Measurements from ENCODE around the gene RNF157. TPM values are rescaled to one million over a fixed set of nuclear protein-coding genes. Genes with fewer than 3 reads are reported as not detected.

RNF157 gene
- total and polyA plus RNA-seq, 9 of the 15 experiments (the other 6 are each of a cell fraction or from before 2014, with no cell fraction given), result 8.1 to 31.7 (median 20.8) TPM

DNA sequence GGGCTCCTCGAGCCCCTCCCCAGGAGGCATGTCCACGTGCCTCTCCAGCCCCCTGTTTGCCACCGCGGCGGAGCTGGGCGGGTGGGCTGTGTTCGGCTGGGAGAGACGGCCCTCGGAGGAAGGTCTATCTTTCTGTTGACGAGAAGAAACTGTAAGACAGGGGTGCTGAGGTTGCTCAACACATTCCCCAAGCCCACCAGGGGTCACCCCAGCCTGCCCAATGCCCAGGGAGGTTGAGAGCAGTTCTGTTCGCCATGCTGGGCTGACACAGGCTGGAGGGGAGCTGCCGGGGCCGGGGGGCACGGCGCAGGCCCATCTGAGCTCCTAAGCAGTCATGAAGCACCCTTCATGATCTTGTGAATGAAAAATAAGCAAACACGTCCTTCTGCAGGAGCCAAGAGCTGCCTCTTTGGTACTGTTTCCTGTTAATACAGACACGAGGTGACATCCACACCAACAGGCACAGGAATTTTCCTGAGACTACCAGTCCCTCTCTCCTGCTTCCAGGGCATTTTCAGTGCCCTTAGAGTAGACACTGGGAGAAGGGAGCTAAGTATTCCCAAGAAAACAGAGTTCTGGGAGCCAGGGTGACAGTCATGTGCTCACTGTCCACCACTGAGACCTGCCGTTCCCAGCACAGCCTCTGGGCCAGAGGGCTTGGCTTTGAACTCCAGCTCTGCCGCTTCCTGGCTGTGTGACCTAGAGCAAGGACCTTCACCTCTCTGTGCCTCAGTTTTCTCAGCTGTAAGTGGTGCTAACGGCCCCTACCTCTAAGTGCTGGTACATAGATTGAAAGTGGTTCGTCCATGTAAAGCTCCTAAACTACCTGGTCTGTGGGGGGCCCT, 34.0 kb upstream of the RNF157 start (continued):
- peak; percentile 37; the same call in 1 of the 2 replicates for TF ChIP-seq CEBPG (CRISPR knock-in tag; IDR thresholded peaks at IDR 0.05)
- no peak for TF ChIP-seq CEBPG (tag; conservative IDR thresholded peaks at IDR 0.05 in 1 of 2, IDR thresholded peaks at IDR 0.05 in 1 of 2)
- no peak for TF ChIP-seq SMAD3 (CRISPR knock-in tag; conservative IDR thresholded peaks at IDR 0.05)

DNA sequence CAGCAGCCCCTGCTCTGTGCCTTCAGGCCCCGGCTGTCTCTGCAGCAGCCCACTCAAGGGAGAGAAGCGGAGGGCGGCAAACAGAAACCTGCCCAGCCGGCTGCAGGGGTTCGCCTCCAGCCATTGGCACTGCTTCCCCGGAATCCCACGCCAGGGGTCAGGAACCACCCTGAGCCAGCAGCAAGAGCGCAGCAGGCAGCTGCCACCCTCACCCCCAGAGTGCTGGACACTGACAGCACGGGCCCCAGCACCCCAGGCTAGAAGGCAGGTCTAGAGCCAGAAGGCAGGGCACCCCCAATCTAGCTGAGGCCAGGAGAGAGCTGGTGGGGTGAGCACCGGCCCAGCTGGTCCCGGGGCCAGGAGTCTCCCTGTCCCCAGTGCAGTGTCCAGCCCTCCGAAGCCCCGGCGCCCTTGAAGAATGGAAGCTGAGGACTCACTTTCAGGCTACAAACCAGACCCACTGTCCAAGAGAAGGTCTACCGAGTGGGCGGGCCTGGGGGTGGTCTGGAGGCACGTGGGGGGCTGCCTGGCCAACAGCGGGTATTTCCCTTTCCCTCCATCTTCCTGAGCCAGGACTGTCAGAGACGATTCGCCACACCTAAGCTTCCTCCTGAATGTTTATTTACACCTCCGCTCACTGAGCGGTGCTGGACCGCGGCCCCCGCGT, 33.3 kb upstream of the RNF157 start:
- H3K9ac ChIP-seq (ENCODE audit: insufficient read depth in 1 of 2, low read depth in 2 of 2, low read length in 2 of 2), result peak overlapping the region in 1 of 2 experiments; percentile 6; a peak in 2 of 4 replicates
- no peaks in the 10 kb centered on the region for H3K9me3 ChIP-seq (replicated peaks; ENCODE audit: control insufficient read depth, insufficient read depth, low read depth, low read length)
- BruUV-seq (replicated peaks), result no TSS peak
- peaks cover 27% of the 10 kb centered on the region for H3K36me3 ChIP-seq (ENCODE audit: control insufficient read depth, insufficient read depth, low read length)
- no peak overlapping the region for H3K4me2 ChIP-seq (ENCODE audit: insufficient read depth, low read length)
- H3K79me2 ChIP-seq (ENCODE audit: control insufficient read depth, insufficient read depth, low read length), result peaks cover 23% of the 10 kb centered on the region
- no peak for FAIRE-seq
- peaks cover 27 to 95% of the 10 kb centered on the region in 2 experiments for H3K4me1 ChIP-seq (replicated peaks in 1 of 2; ENCODE audit: control insufficient read depth in 2 of 2, insufficient read depth in 2 of 2, low read length in 2 of 2)
- ChIA-PET CTCF (ENCODE audit: low intra/inter-chr PET ratio) (no interaction called here), POLR2A (interaction anchor here (0.5 to 10.6 kb wide), 28 partner anchors 8 to 419 kb away, joined by 3 to 227 read pairs (median 4); partner anchors contain the start of genes RNF157, UBALD2 and WBP2)
- no peak overlapping the region for H2AFZ ChIP-seq (ENCODE audit: low read depth, low read length)
- no peaks in the 10 kb centered on the region for H3K9me1 ChIP-seq (ENCODE audit: control insufficient read depth, insufficient read depth, low read length)
- H3K4me3 ChIP-seq, result no peak overlapping the region
- no peak for ATAC-seq
- H3K27ac ChIP-seq (ENCODE audit: extremely low read depth, low read depth, low read length), result no peak overlapping the region
- no peaks in the 10 kb centered on the region for H3K27me3 ChIP-seq (ENCODE audit: control insufficient read depth in 2 of 2, insufficient read depth in 2 of 2, low read length in 2 of 2)
- in situ Hi-C loops (cut with MboI), result no loop called here
- DNase-seq (ENCODE audit: extremely low read depth in 1 of 4, low spot score in 3 of 4), result no peak
- H4K20me1 ChIP-seq (replicated peaks; ENCODE audit: control insufficient read depth, insufficient read depth, low read length), result no peaks in the 10 kb centered on the region
- intact Hi-C loops (cut with micrococcal nuclease), result no loop called here
- WGBS (ENCODE audit: insufficient coverage, low coverage, missing lambda C conversion rate), result 82% methylated on average over 18 of the region's 26 CpGs
- TF ChIP-seq POLR2AphosphoS5 (IDR thresholded peaks at IDR 0.05; ENCODE audit: control insufficient read depth, insufficient read depth, low read depth, low read length), result no peak
- TF ChIP-seq, protein P1, sequence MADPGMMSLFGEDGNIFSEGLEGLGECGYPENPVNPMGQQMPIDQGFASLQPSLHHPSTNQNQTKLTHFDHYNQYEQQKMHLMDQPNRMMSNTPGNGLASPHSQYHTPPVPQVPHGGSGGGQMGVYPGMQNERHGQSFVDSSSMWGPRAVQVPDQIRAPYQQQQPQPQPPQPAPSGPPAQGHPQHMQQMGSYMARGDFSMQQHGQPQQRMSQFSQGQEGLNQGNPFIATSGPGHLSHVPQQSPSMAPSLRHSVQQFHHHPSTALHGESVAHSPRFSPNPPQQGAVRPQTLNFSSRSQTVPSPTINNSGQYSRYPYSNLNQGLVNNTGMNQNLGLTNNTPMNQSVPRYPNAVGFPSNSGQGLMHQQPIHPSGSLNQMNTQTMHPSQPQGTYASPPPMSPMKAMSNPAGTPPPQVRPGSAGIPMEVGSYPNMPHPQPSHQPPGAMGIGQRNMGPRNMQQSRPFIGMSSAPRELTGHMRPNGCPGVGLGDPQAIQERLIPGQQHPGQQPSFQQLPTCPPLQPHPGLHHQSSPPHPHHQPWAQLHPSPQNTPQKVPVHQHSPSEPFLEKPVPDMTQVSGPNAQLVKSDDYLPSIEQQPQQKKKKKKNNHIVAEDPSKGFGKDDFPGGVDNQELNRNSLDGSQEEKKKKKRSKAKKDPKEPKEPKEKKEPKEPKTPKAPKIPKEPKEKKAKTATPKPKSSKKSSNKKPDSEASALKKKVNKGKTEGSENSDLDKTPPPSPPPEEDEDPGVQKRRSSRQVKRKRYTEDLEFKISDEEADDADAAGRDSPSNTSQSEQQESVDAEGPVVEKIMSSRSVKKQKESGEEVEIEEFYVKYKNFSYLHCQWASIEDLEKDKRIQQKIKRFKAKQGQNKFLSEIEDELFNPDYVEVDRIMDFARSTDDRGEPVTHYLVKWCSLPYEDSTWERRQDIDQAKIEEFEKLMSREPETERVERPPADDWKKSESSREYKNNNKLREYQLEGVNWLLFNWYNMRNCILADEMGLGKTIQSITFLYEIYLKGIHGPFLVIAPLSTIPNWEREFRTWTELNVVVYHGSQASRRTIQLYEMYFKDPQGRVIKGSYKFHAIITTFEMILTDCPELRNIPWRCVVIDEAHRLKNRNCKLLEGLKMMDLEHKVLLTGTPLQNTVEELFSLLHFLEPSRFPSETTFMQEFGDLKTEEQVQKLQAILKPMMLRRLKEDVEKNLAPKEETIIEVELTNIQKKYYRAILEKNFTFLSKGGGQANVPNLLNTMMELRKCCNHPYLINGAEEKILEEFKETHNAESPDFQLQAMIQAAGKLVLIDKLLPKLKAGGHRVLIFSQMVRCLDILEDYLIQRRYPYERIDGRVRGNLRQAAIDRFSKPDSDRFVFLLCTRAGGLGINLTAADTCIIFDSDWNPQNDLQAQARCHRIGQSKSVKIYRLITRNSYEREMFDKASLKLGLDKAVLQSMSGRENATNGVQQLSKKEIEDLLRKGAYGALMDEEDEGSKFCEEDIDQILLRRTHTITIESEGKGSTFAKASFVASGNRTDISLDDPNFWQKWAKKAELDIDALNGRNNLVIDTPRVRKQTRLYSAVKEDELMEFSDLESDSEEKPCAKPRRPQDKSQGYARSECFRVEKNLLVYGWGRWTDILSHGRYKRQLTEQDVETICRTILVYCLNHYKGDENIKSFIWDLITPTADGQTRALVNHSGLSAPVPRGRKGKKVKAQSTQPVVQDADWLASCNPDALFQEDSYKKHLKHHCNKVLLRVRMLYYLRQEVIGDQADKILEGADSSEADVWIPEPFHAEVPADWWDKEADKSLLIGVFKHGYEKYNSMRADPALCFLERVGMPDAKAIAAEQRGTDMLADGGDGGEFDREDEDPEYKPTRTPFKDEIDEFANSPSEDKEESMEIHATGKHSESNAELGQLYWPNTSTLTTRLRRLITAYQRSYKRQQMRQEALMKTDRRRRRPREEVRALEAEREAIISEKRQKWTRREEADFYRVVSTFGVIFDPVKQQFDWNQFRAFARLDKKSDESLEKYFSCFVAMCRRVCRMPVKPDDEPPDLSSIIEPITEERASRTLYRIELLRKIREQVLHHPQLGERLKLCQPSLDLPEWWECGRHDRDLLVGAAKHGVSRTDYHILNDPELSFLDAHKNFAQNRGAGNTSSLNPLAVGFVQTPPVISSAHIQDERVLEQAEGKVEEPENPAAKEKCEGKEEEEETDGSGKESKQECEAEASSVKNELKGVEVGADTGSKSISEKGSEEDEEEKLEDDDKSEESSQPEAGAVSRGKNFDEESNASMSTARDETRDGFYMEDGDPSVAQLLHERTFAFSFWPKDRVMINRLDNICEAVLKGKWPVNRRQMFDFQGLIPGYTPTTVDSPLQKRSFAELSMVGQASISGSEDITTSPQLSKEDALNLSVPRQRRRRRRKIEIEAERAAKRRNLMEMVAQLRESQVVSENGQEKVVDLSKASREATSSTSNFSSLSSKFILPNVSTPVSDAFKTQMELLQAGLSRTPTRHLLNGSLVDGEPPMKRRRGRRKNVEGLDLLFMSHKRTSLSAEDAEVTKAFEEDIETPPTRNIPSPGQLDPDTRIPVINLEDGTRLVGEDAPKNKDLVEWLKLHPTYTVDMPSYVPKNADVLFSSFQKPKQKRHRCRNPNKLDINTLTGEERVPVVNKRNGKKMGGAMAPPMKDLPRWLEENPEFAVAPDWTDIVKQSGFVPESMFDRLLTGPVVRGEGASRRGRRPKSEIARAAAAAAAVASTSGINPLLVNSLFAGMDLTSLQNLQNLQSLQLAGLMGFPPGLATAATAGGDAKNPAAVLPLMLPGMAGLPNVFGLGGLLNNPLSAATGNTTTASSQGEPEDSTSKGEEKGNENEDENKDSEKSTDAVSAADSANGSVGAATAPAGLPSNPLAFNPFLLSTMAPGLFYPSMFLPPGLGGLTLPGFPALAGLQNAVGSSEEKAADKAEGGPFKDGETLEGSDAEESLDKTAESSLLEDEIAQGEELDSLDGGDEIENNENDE (IDR thresholded peaks at IDR 0.05; ENCODE audit: low read depth, low read length), result no peak
